DOHH2 (cell line): ENCODE measurements around the gene WWC1.
"Not testable (repeated sequence)": the region's sequence is repeated elsewhere in the genome, so short reads cannot be mapped to it uniquely, and the experiment has no call there.

Source experiments
- H3F3A ChIP-seq: fragments of 200-600 bp; sonication (generic), shearing (Covaris generic); 2 replicates; pipeline ENCODE4 v1.6.0; 2016; ENCODE audit warnings: antibody characterized with exemption, mild to moderate bottlenecking; ENCODE audit not compliant: control insufficient read depth, insufficient read depth
- H3K27ac ChIP-seq: fragments of 200-600 bp; sonication (generic); 2 replicates; pipeline ENCODE4 v1.5.1; 2014; ENCODE audit warnings: low read depth, mild to moderate bottlenecking, low read length, moderate library complexity
- H3K27me3 ChIP-seq: fragments of 200-600 bp; sonication (generic); 2 replicates; pipeline ENCODE4 v1.6.1; 2014; ENCODE audit warnings: mild to moderate bottlenecking, low read length, mixed read lengths; ENCODE audit not compliant: control insufficient read depth
- H3K36me3 ChIP-seq: fragments of 200-600 bp; sonication (generic); 2 replicates; pipeline ENCODE4 v1.6.1; 2014; ENCODE audit warnings: mild to moderate bottlenecking, low read length, moderate library complexity, mixed read lengths; ENCODE audit not compliant: control insufficient read depth
- H3K4me1 ChIP-seq: fragments of 200-600 bp; sonication (generic); 2 replicates; pipeline ENCODE4 v1.6.1; 2014; ENCODE audit warnings: mild to moderate bottlenecking, low read length, mixed read lengths; ENCODE audit not compliant: control insufficient read depth
- H3K4me2 ChIP-seq: fragments of 200-600 bp; sonication (generic); 2 replicates; pipeline ENCODE4 v1.6.0; 2014; ENCODE audit warnings: mild to moderate bottlenecking, low read length, moderate library complexity
- H3K4me3 ChIP-seq: fragments of 200-600 bp; sonication (generic); 2 replicates; pipeline ENCODE4 v1.5.1; 2014; ENCODE audit warnings: mild to moderate bottlenecking, low read length, mixed read lengths
- H3K79me2 ChIP-seq: fragments of 200-600 bp; sonication (generic); 2 replicates; pipeline ENCODE4 v1.6.1; 2014; ENCODE audit warnings: mild to moderate bottlenecking, low read length, mixed read lengths; ENCODE audit not compliant: control insufficient read depth
- H3K9me2 ChIP-seq: fragments of 200-600 bp; sonication (generic); replicated peaks from 2 replicates; pipeline ENCODE4 v1.6.1; 2014; ENCODE audit warnings: mild to moderate bottlenecking, low read length, mixed read lengths; ENCODE audit not compliant: control insufficient read depth
- H3K9me3 ChIP-seq: fragments of 200-600 bp; sonication (generic); 2 replicates; pipeline ENCODE4 v1.6.1; 2014; ENCODE audit warnings: antibody characterized with exemption, low read length, mixed read lengths; ENCODE audit not compliant: control insufficient read depth, insufficient read depth
- H4K20me1 ChIP-seq: fragments of 200-600 bp; sonication (generic); 2 replicates; pipeline ENCODE4 v1.6.0; 2014; ENCODE audit warnings: low read depth, mild to moderate bottlenecking, antibody characterized with exemption, low read length, moderate library complexity; ENCODE audit not compliant: control insufficient read depth, insufficient read depth
- CTCF ChIP-seq: fragments of 200-600 bp; sonication (generic); IDR thresholded peaks from one replicate; pipeline ENCODE4 v1.5.1; 2014; ENCODE audit warnings: antibody characterized with exemption, mild to moderate bottlenecking, low read depth, low read length; ENCODE audit not compliant: poor library complexity, severe bottlenecking
- EZH2phosphoT487 ChIP-seq: fragments of 200-600 bp; sonication (generic); IDR thresholded peaks from 2 replicates; pipeline ENCODE4 v1.6.1; 2017; ENCODE audit warnings: borderline replicate concordance, mild to moderate bottlenecking, antibody characterized with exemption, low read length, moderate library complexity, mixed read lengths

The WWC1 gene

GRCh38 chr5:168337361-168337760 lies 45.9 kb downstream of the WWC1 start:
- Histone ChIP-seq H3K27me3 (no peaks in the 10 kb centered on the region; the same call in 1 of the 2 replicates), H4K20me1 (no peaks in the 10 kb centered on the region), H3K4me3 (no peak overlapping the region), H3K27ac (no peak overlapping the region), H3K9me3 (no peaks in the 10 kb centered on the region), H3K9me2 (no peaks in the 10 kb centered on the region), H3K4me2 (no peak overlapping the region), H3F3A (no peaks in the 10 kb centered on the region), H3K79me2 (no peaks in the 10 kb centered on the region), H3K36me3 (no peaks in the 10 kb centered on the region), H3K4me1 (no peaks in the 10 kb centered on the region)
- TF ChIP-seq CTCF (no peak), EZH2phosphoT487 (no peak)

GRCh38 chr5:168339109-168339771 lies 47.8 kb downstream of the WWC1 start:
- Histone ChIP-seq H3K4me3 (no peak overlapping the region), H3K27ac (no peak overlapping the region), H3K9me2 (no peaks in the 10 kb centered on the region), H4K20me1 (no peaks in the 10 kb centered on the region), H3K4me2 (no peak overlapping the region), H3K4me1 (no peaks in the 10 kb centered on the region), H3F3A (no peaks in the 10 kb centered on the region), H3K79me2 (no peaks in the 10 kb centered on the region), H3K36me3 (no peaks in the 10 kb centered on the region), H3K27me3 (0 out of 2 replicates have a peak, but pooled peaks cover under 1% of the 10 kb centered on the region), H3K9me3 (no peaks in the 10 kb centered on the region)
- TF ChIP-seq CTCF (peak; percentile 23), EZH2phosphoT487 (no peak)

GRCh38 chr5:168339772-168340140 lies 48.3 kb downstream of the WWC1 start:
- H3K9me2 ChIP-seq, H3F3A ChIP-seq, H3K27ac ChIP-seq: not testable (repeated sequence)

GRCh38 chr5:168340487-168340886 lies 49.0 kb downstream of the WWC1 start:
- H3K79me2 ChIP-seq = no peaks in the 10 kb centered on the region

More at GRCh38 chr5:168339772-168340140, 48.3 kb downstream of the WWC1 start:
- H3K4me3 ChIP-seq, H3K4me2 ChIP-seq, H3K27me3 ChIP-seq, H3K79me2 ChIP-seq, H3K4me1 ChIP-seq, H3K9me3 ChIP-seq, H3K36me3 ChIP-seq, H4K20me1 ChIP-seq: not testable (repeated sequence)

More at GRCh38 chr5:168340487-168340886, 49.0 kb downstream of the WWC1 start:
- Histone ChIP-seq H3K9me2 (no peaks in the 10 kb centered on the region), H3K4me1 (no peaks in the 10 kb centered on the region), H3F3A (no peaks in the 10 kb centered on the region), H4K20me1 (no peaks in the 10 kb centered on the region), H3K4me2 (no peak overlapping the region), H3K27ac (no peak overlapping the region), H3K9me3 (no peaks in the 10 kb centered on the region), H3K4me3 (no peak overlapping the region), H3K27me3 (0 out of 2 replicates have a peak, but pooled peaks cover 2% of the 10 kb centered on the region), H3K36me3 (no peaks in the 10 kb centered on the region)
- TF ChIP-seq EZH2phosphoT487 (no peak), CTCF (no peak)
